ENCODE results near the gene CLNK. TPM values are rescaled to one million over a fixed set of nuclear protein-coding genes. Genes with fewer than 3 reads are reported as not detected.

CLNK gene
- total RNA-seq, 5 donors from 2014 or later (not counting 1 experiment from before 2014, with no cell fraction given): 0.07 to 0.39 (median 0.20) TPM

GRCh38 chr4:10502717-10503116, 181.9 kb downstream of the CLNK start:
- no peaks in the 10 kb centered on the region for H3K36me3 Mint-ChIP-seq
- no peak overlapping the region for H3K4me3 ChIP-seq (ENCODE audit: control insufficient read depth in 1 of 2, extremely low read depth in 1 of 2, low read length in 1 of 2)
- no peaks in the 10 kb centered on the region for H3K9me3 ChIP-seq
- peaks cover 15 to 16% of the 10 kb centered on the region in 2 donors for H3K27me3 Mint-ChIP-seq
- H3K27ac Mint-ChIP-seq: no peak overlapping the region
- ChIA-PET CTCF (no interaction called here), POLR2A (no interaction called here)
- H3K9me3 Mint-ChIP-seq: peaks cover 0 to 7% (median 0%) of the 10 kb centered on the region in 3 donors
- no peaks in the 10 kb centered on the region for H3K27me3 ChIP-seq (replicated peaks in 1 of 2; ENCODE audit: control insufficient read depth in 2 of 2, extremely low read depth in 1 of 2, insufficient read depth in 2 of 2, low read length in 1 of 2)
- H3K27ac ChIP-seq (ENCODE audit: low read length): no peak overlapping the region
- H3K4me1 Mint-ChIP-seq: peaks cover 0 to 5% (median 5%) of the 10 kb centered on the region in 3 donors
- H3K4me1 ChIP-seq (ENCODE audit: control insufficient read depth in 1 of 2, extremely low read depth in 1 of 2, insufficient read depth in 2 of 2, low read length in 2 of 2): no peaks in the 10 kb centered on the region
- no peak overlapping the region for H3K4me3 Mint-ChIP-seq
- no peaks in the 10 kb centered on the region for H3K36me3 ChIP-seq (ENCODE audit: control insufficient read depth in 2 of 2, extremely low read depth in 1 of 2, insufficient read depth in 1 of 2, low read length in 1 of 2)
- DNase-seq (no peak), ATAC-seq (replicated peaks in 1 of 4) (no peak)
- 94% methylated on average over 3 of the region's 5 CpGs for WGBS (ENCODE audit: insufficient coverage)

- ChIA-PET POLR2A (no interaction called here), CTCF (no interaction called here)
- Mint-ChIP-seq H3K27ac (no peak overlapping the region), H3K27me3 (peaks cover 15 to 16% of the 10 kb centered on the region in 2 donors), H3K4me3 (no peak overlapping the region), H3K36me3 (no peaks in the 10 kb centered on the region), H3K9me3 (peaks cover 0 to under 1% (median 0%) of the 10 kb centered on the region in 3 donors), H3K4me1 (no peaks in the 10 kb centered on the region)
- 89% methylated on average over 3 of the region's 6 CpGs for WGBS (ENCODE audit: insufficient coverage)
- no peak overlapping the region for H3K27ac ChIP-seq (ENCODE audit: low read length)
- no peaks in the 10 kb centered on the region for H3K36me3 ChIP-seq (ENCODE audit: control insufficient read depth in 2 of 2, extremely low read depth in 1 of 2, insufficient read depth in 1 of 2, low read length in 1 of 2)
- H3K27me3 ChIP-seq (replicated peaks in 1 of 2; ENCODE audit: control insufficient read depth in 2 of 2, extremely low read depth in 1 of 2, insufficient read depth in 2 of 2, low read length in 1 of 2): no peaks in the 10 kb centered on the region
- no peaks in the 10 kb centered on the region for H3K9me3 ChIP-seq
- no peaks in the 10 kb centered on the region for H3K4me1 ChIP-seq (ENCODE audit: control insufficient read depth in 1 of 2, extremely low read depth in 1 of 2, insufficient read depth in 2 of 2, low read length in 2 of 2)
- no peak overlapping the region for H3K4me3 ChIP-seq (ENCODE audit: control insufficient read depth in 1 of 2, extremely low read depth in 1 of 2, low read length in 1 of 2)
- ATAC-seq (replicated peaks in 1 of 4): no peak
- no peak for DNase-seq
These were observed 183.8 kb downstream of the CLNK start for GRCh38 chr4:10500776-10501175.

GRCh38 chr4:10496200-10496599, 188.4 kb downstream of the CLNK start:
- H3K27me3 Mint-ChIP-seq: peaks cover 22% of the 10 kb centered on the region in 2 donors
- no peak overlapping the region for H3K27ac ChIP-seq (ENCODE audit: low read length)
- 66% methylated on average over 4 of the region's 4 CpGs for WGBS (ENCODE audit: insufficient coverage)
- no peaks in the 10 kb centered on the region for H3K36me3 ChIP-seq (ENCODE audit: control insufficient read depth in 2 of 2, extremely low read depth in 1 of 2, insufficient read depth in 1 of 2, low read length in 1 of 2)
- H3K4me3 Mint-ChIP-seq: no peak overlapping the region
- ChIA-PET CTCF (interaction anchor here in 1 of 2 donors (0.5 kb wide), 1 partner anchor 417 kb away, joined by 3 read pairs; no protein-coding TSS in a partner anchor), POLR2A (no interaction called here)
- no peaks in the 10 kb centered on the region for H3K9me3 Mint-ChIP-seq
- H3K36me3 Mint-ChIP-seq: no peaks in the 10 kb centered on the region
- no peak overlapping the region for H3K27ac Mint-ChIP-seq
- no peaks in the 10 kb centered on the region for H3K4me1 Mint-ChIP-seq
- no peak for ATAC-seq (replicated peaks in 1 of 4)
- H3K4me3 ChIP-seq (ENCODE audit: control insufficient read depth in 1 of 2, extremely low read depth in 1 of 2, low read length in 1 of 2): no peak overlapping the region
- no peak for DNase-seq
- peaks cover 0 to 7% of the 10 kb centered on the region in 2 experiments for H3K27me3 ChIP-seq (replicated peaks in 1 of 2; ENCODE audit: control insufficient read depth in 2 of 2, extremely low read depth in 1 of 2, insufficient read depth in 2 of 2, low read length in 1 of 2)
- no peaks in the 10 kb centered on the region for H3K4me1 ChIP-seq (ENCODE audit: control insufficient read depth in 1 of 2, extremely low read depth in 1 of 2, insufficient read depth in 2 of 2, low read length in 2 of 2)
- no peaks in the 10 kb centered on the region for H3K9me3 ChIP-seq

GRCh38 chr4:10495651-10496050, 188.9 kb downstream of the CLNK start:
- no peak overlapping the region for H3K27ac Mint-ChIP-seq
- H3K4me3 Mint-ChIP-seq: no peak overlapping the region
- CTCF ChIA-PET: interaction anchor here in 1 of 2 donors (0.5 kb wide), 1 partner anchor 417 kb away, joined by 3 read pairs; no protein-coding TSS in a partner anchor
- POLR2A ChIA-PET: no interaction called here
- H3K27me3 ChIP-seq (replicated peaks in 1 of 2; ENCODE audit: control insufficient read depth in 2 of 2, extremely low read depth in 1 of 2, insufficient read depth in 2 of 2, low read length in 1 of 2): peaks cover 0 to 7% of the 10 kb centered on the region in 2 experiments
- H3K9me3 ChIP-seq: no peaks in the 10 kb centered on the region
- H3K36me3 ChIP-seq (ENCODE audit: control insufficient read depth in 2 of 2, extremely low read depth in 1 of 2, insufficient read depth in 1 of 2, low read length in 1 of 2): no peaks in the 10 kb centered on the region
- ATAC-seq (replicated peaks in 1 of 4) (no peak), DNase-seq (no peak)
- no peak overlapping the region for H3K27ac ChIP-seq (ENCODE audit: low read length)
- no peaks in the 10 kb centered on the region for H3K4me1 ChIP-seq (ENCODE audit: control insufficient read depth in 1 of 2, extremely low read depth in 1 of 2, insufficient read depth in 2 of 2, low read length in 2 of 2)
- H3K4me3 ChIP-seq (ENCODE audit: control insufficient read depth in 1 of 2, extremely low read depth in 1 of 2, low read length in 1 of 2): no peak overlapping the region
- no peaks in the 10 kb centered on the region for H3K9me3 Mint-ChIP-seq
- WGBS (ENCODE audit: insufficient coverage): 84% methylated on average over 8 of the region's 8 CpGs
- no peaks in the 10 kb centered on the region for H3K36me3 Mint-ChIP-seq
- H3K4me1 Mint-ChIP-seq: no peaks in the 10 kb centered on the region
- H3K27me3 Mint-ChIP-seq: peaks cover 17 to 18% of the 10 kb centered on the region in 2 donors

GRCh38 chr4:10492464-10492863, 192.1 kb downstream of the CLNK start:
- no peak for ATAC-seq (replicated peaks in 1 of 4)
- ChIA-PET CTCF (no interaction called here), POLR2A (no interaction called here)
- no peaks in the 10 kb centered on the region for H3K36me3 ChIP-seq (ENCODE audit: control insufficient read depth in 2 of 2, extremely low read depth in 1 of 2, insufficient read depth in 1 of 2, low read length in 1 of 2)
- H3K36me3 Mint-ChIP-seq: no peaks in the 10 kb centered on the region
- H3K4me3 ChIP-seq (ENCODE audit: control insufficient read depth in 1 of 2, extremely low read depth in 1 of 2, low read length in 1 of 2): no peak overlapping the region
- DNase-seq: no peak
- no peaks in the 10 kb centered on the region for H3K9me3 Mint-ChIP-seq
- no peaks in the 10 kb centered on the region for H3K9me3 ChIP-seq
- H3K27me3 Mint-ChIP-seq: peaks cover 22 to 24% of the 10 kb centered on the region in 2 donors
- WGBS (ENCODE audit: insufficient coverage): 93% methylated on average over 3 of the region's 11 CpGs
- H3K4me1 ChIP-seq (ENCODE audit: control insufficient read depth in 1 of 2, extremely low read depth in 1 of 2, insufficient read depth in 2 of 2, low read length in 2 of 2): no peaks in the 10 kb centered on the region
- peaks cover 0 to 6% (median 2%) of the 10 kb centered on the region in 3 donors for H3K4me1 Mint-ChIP-seq
- no peak overlapping the region for H3K4me3 Mint-ChIP-seq
- no peak overlapping the region for H3K27ac ChIP-seq (ENCODE audit: low read length)
- H3K27ac Mint-ChIP-seq: no peak overlapping the region
- H3K27me3 ChIP-seq (replicated peaks in 1 of 2; ENCODE audit: control insufficient read depth in 2 of 2, extremely low read depth in 1 of 2, insufficient read depth in 2 of 2, low read length in 1 of 2): peaks cover 0 to 7% of the 10 kb centered on the region in 2 experiments

GRCh38 chr4:10491401-10491800, 193.2 kb downstream of the CLNK start:
- Histone ChIP-seq H3K4me3 (ENCODE audit: control insufficient read depth in 1 of 2, extremely low read depth in 1 of 2, low read length in 1 of 2) (no peak overlapping the region), H3K27ac (ENCODE audit: low read length) (no peak overlapping the region), H3K9me3 (no peaks in the 10 kb centered on the region), H3K36me3 (ENCODE audit: control insufficient read depth in 2 of 2, extremely low read depth in 1 of 2, insufficient read depth in 1 of 2, low read length in 1 of 2) (no peaks in the 10 kb centered on the region), H3K4me1 (ENCODE audit: control insufficient read depth in 1 of 2, extremely low read depth in 1 of 2, insufficient read depth in 2 of 2, low read length in 2 of 2) (no peaks in the 10 kb centered on the region), H3K27me3 (replicated peaks in 1 of 2; ENCODE audit: control insufficient read depth in 2 of 2, extremely low read depth in 1 of 2, insufficient read depth in 2 of 2, low read length in 1 of 2) (peaks cover 0 to 7% of the 10 kb centered on the region in 2 experiments)
- Mint-ChIP-seq H3K4me3 (no peak overlapping the region), H3K4me1 (peaks cover 0 to 6% (median 2%) of the 10 kb centered on the region in 3 donors), H3K27me3 (peaks cover 24 to 29% of the 10 kb centered on the region in 2 donors), H3K36me3 (no peaks in the 10 kb centered on the region), H3K9me3 (no peaks in the 10 kb centered on the region), H3K27ac (no peak overlapping the region)
- ChIA-PET CTCF (interaction anchor here in 1 of 2 donors (0.6 to 1.1 kb wide), 2 partner anchors 10 to 99 kb away, joined by 4 to 8 read pairs; no protein-coding TSS in a partner anchor), POLR2A (no interaction called here)
- DNase-seq (no peak), ATAC-seq (replicated peaks in 1 of 4) (no peak)
- 58% methylated on average over 3 of the region's 3 CpGs for WGBS (ENCODE audit: insufficient coverage)
